Right forelimb (tissue), 1 donor: ENCODE data around the gene RBL2.
"Not testable (repeated sequence)": the region's sequence is repeated elsewhere in the genome, so short reads cannot be mapped to it uniquely, and the experiment has no call there.

Experiments
- DNase-seq: peaks from one replicate; pipeline ENCODE4 v3.0.0-alpha.2; 2018

The RBL2 gene

DNA sequence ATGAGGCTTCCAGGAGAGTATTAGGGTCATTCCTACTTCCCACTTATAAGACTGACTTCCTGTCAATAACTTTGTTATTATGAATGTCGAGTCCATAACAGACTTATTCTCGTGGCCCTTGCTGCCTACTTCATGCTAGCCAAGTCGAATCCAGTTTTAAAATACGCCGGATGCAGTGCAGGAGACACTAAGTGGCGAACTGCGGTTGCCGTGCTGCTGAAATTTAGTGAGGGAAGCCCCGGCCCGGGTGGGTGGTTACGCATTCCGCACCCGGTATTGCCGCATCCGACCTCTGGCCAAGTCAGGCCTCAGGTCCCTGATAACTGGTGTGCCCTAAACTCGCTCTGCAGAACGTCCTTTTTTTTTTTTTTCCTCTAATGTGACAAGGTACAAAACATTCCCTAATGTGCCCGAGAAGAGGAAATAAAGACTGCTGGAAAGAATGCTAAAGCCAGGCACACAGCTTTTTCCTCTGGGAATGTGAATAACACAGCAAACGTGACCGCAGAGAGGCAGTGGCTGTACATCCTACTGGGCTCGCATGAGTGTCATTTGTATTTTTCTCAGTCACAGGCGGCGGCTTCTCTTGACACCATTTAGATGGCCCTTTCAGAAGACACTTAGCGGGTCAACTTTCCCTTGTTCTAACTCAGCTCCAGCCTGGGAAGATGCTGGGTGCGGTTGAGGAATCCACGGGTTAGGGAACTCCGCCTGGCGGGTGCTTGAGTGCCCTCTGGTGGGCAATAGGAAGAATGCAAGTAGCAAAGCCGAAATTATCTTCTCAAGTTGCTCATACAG lies 75.8 kb downstream of the RBL2 start:
- DNase-seq = peak; percentile 75

DNA sequence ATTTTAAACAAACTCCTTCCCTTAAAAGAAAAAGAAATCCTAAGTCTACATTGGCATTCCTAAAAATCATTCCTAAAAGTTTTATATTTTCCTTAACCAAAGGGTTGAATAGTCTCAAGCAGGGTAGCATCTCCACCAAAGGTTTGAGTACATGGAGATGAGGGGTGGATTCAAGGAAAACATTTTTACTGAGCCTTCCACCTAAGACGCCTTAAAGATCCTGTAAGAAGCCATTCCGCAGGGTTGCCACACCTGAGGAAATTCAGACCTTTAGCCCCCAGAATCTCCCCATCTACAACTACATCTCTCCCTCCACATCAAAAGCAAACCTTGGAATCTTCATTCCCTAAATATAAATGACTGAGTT lies 76.4 kb downstream of the RBL2 start:
- no peak for DNase-seq

DNA sequence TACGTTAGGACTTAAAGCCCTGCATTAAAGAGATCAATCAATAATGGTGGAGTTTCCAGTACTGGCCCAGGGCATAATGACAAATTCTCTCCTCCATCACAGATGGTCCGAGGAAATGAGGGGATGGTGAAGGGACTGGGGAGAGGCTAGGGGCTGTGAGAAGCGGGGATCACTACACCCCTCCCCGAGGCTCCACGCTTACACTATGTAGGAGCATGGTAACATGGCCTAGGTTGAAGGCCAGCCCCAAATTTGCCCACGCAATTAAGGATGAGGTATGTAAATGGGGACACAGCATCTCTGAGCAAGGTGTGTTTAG lies 76.8 kb downstream of the RBL2 start:
- DNase-seq = no peak

DNA sequence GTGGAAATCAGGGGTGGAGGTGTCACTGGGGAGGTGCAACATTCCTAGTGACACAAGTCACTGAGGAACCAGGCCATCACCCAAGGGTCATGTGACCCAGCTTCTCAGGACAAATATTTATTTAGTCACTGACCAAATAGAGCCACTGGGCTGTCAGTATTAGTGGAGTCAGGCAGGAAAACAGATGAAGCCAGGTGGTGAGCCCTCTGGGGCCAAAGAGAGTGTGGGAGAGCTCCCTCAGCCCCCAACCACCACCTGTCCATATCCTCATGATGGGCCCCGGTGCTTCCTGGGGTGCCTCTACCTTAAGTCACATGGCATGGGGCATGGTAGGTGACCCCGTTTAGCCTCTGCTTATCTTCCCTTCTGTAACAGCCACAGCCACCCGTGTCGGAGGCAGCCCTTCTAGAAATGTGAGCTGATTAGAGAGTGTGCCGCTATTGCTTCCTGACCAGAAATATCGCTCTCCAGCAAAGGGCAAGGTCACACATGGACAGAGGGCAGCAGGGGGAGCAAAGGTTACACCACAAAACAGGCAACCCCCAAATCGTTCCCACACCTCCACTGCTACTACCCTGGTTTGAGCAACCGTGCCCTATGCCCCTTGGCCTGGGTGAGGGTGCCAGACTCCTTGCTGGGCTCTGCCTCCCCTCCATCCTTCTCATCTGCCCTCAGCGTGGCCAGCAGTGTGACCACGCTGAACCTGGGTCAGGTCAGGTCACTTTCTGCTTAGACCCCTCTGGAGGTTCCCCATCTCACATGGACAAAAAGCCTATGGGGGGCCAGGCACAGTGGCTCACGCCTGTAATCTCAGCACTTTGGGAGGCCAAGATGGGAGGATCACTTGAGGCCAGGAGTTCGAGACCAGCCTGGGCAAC lies 77.4 kb downstream of the RBL2 start:
- no peak for DNase-seq

GRCh38 chr16:53512795-53513194 lies 78.5 kb downstream of the RBL2 start:
- DNase-seq = not testable (repeated sequence)

- no peak for DNase-seq
Observed at GRCh38 chr16:53515259-53515658, 81.0 kb downstream of the RBL2 start.

GRCh38 chr16:53515811-53516210 lies 81.5 kb downstream of the RBL2 start:
- no peak for DNase-seq

DNA sequence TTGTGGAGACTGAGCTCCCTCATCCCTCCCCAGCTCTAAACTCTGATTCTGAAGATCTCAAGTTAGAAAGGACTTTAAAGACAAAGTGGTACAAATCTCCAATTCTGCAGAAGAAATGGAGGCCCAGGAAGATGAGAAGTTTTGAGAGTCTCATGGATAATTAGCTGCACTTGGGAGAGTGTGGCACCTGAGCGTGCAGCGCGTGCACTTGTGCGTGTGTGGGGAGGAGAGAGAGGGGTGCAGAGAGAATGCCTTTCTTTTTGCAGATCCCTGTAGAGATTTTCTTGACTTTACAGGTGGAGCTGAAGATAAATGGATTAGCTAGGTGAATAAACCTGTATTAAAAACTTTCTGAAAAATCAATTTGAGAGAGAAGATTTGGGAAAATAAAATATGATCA lies 83.6 kb downstream of the RBL2 start:
- no peak for DNase-seq

DNA sequence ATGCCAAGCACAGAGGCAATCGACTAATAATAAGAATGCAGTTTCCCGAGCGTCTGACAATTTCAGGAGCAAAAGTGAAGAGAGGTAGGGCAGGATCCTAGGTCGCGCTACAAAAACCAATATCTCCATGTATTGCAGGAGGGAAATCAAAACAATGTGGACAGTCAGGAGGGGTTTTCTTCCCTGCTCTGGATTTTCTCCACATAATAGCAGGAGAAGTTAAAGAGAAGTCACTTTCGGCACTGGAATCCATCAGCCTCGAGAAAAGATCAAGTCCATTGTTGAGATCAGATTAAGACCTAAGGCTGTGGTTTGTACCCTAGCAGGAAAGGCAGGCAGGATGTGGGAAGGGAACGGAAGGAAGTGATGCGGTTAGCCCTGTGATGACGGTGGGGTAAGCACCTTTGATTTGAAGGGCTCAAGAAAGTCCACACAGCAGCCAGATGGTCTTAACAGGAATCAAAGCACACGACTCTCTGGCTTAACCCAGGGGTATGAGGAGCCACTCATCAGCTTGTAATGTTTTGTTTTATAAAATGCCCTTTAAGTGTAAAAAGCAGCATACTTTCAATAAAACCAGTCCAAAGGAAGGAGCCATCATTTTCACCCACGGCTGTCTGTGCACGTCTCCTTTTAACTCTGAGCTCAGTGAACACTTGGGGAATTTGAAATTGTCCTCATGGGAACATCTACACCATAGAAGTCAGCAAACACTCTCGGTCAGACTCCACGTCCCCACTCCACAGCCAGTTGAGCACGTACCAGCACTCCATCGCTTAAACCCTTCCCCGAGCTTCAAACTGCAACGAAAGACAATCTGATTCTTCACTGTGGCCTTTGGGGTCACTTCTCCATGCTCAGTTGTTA lies 84.5 kb downstream of the RBL2 start:
- DNase-seq = no peak

GRCh38 chr16:53519417-53520091 lies 85.3 kb downstream of the RBL2 start:
- DNase-seq = no peak

DNA sequence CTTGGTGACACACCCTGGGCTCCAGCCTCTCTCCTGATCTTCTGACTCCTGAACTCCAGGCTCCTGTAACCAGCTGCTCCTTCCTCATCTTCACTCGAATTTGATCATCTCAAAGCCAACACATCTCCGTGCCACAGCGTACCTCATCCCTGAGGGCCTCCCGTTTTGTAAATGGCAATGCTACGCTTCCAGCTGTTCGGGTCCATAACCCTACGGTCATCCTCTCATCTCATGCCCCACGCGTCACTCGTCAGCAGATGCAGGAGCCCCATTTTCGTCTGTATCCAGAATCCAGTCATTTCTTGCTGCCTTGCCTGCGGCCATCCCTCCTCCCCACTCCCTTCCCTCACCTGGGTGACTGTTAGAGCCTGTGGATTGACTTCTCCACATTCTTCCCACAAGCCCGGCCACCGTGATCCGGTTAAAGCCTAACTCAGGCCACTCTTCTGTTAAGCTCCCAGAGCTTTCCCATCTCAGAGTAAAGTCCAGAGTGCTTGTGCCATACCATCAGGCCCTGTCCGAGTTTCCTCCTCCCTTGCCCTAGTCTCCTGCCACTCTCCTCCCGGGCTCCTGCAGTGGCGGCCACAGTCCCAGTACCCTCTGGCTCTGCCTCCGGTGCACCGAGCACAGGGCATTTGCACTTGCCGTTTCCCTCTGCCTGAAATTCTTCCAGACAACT lies 89.0 kb downstream of the RBL2 start:
- DNase-seq = no peak

- DNase-seq = no peak
Observed at GRCh38 chr16:53523971-53524548, 89.8 kb downstream of the RBL2 start.

DNA sequence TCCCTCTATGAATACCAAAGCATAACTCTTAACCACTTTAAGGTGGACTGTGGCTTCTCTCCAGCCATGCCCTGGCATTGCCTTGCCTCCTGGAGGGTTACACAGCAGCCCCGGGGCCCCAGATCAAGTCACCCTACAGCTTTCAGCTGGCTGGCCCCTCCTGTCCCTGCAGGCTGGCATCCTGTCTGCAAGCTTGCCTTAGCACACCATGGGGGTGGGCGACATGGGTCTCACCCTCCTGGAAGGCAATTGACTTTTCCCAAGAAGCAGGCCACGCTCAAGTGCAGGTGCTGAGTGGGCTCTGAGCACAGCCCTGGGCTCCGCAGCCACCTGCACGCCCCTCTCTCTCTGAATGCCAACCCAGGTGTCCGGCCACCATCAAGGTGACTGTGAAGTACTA lies 94.5 kb downstream of the RBL2 start:
- no peak for DNase-seq

DNA sequence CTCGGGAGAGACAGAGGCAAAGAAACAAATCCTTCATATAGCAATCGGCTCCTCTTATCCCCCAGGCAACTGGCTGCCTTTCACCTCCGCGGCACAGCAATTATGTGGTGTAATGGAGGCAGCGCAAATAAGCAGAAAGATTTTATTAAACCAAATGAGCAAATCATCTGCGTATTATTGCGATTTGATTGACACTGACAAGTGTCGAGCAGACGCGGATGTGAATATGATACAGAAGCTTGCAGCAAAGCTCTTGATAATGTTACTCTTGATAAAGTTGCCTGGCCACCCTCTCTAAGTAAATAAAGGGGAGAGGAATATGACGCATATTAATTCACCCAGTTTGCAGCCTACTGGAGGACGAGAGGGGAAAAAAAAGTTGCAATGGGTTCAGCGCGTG lies 95.2 kb downstream of the RBL2 start:
- DNase-seq = no peak

DNA sequence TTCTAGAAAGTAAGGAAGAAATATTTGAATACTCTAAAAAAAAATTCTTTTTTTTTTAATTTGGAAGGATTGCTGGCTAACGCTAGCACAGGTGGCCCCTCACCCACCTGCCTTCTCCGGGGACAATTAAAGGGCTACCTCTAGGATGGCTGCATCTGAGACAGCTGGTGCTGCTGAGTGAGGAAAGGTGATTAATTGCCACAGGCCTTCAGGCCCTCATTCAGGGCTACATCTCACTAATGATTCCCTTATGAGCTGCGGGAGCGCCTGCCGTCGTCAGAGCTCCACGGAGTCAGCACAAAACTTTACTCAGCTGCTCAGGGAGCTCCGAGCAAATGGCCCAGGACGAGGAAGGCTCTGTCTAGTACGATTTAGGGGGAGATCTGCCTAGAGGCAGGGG lies 95.8 kb downstream of the RBL2 start:
- no peak for DNase-seq

DNA sequence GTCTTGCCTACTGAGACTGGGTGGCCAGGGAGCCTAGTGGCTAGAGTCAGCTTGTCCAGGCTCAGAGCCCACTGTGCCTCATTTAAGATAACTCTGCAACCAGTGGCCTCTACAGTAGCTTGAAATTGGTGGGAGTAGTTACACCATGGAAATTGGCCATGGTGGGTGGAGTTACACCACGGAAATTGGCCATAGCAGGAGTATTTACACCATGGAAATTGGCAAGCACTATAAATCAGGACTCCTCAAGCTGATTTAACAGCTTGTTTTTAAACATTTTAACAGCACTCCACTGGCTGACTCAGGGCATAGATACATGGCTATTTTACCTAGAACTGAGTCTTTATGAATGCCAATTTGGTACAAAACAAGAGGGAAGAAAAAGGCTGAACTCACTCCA lies 96.5 kb downstream of the RBL2 start:
- no peak for DNase-seq

GRCh38 chr16:53534206-53534605 lies 99.9 kb downstream of the RBL2 start:
- no peak for DNase-seq

DNA sequence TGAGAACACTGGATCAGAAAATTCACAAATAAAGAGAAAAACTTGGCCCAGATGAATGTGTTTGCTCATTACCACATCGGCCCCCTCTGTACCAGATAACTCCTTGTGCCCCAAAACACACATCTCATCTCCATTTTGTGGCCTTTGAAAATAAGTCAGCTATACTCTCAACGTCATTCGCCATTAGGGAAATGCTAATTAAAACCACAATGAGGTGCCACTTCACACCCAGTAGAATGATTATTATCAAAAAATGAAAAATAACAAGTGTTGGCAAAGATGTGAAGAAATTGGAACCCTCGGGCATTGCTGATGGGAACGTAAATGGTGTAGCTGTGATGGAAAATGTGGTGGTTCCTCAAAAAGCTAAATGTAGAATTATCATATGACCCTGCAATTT lies 103.4 kb downstream of the RBL2 start:
- no peak for DNase-seq

DNA sequence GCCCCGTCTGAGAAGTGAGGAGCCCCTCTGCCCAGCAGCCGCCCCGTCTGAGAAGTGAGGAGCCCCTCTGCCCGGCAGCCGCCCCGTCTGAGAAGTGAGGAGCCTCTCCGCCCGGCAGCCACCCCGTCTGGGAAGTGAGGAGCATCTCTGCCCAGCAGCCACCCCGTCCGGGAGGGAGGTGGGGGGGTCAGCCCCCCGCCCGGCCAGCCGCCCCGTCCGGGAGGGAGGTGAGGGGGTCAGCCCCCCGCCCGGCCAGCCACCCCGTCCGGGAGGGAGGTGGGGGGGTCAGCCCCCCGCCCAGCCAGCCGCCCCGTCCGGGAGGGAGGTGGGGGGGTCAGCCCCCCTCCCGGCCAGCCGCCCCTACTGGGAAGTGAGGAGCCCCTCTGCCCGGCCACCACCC lies 105.1 kb downstream of the RBL2 start:
- not testable (repeated sequence) for DNase-seq

DNA sequence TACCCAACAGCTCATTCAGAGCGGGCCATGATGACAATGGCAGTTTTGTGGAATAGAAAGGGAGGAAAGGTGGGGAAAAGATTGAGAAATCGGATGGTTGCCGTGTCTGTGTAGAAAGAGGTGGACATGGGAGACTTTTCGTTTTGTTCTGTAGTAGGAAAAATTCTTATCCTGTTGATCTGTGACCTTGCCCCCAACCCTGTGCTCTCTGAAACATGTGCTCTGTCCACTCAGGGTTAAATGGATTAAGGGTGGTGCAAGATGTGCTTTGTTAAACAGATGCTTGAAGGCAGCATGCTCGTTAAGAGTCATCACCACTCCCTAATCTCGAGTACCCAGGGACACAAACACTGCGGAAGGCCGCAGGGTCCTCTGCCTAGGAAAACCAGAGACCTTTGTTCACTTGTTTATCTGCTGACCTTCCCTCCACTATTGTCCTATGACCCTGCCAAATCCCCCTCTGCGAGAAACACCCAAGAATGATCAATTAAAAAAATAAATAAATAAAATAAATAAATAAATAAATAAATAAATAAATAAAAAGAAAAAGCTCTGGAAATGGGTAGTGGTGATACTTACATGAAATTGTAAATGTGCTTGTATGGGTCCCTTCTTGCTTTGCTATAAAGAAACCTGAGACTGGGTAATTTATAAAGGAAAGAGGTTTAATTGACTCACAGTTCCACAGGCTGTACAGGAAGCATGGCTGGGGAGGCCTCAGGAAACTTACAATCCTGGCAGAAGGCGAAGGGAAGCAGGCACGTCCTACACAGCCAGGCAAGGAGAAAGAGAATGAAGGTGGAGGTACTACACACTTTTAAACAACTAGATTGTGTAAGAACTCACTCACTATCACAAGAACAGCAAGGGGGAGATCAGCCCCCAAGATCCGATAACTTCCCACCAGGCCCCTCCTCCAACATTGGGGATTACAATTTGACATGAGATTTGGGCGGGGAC lies 105.8 kb downstream of the RBL2 start:
- DNase-seq = not testable (repeated sequence)
